Activated CD8-positive, alpha-beta memory T cell treated with anti-CD3 and anti-CD28 coated beads, Interleukin-2, amount 50 U/mL, for 24 hours (primary cell): Measurements from ENCODE around the gene CREBBP.

Experiments used
- DNase-seq: peaks from one replicate; pipeline ENCODE4 v3.0.0-alpha.2; 2020; ENCODE audit errors: extremely low read depth

The CREBBP gene

DNA sequence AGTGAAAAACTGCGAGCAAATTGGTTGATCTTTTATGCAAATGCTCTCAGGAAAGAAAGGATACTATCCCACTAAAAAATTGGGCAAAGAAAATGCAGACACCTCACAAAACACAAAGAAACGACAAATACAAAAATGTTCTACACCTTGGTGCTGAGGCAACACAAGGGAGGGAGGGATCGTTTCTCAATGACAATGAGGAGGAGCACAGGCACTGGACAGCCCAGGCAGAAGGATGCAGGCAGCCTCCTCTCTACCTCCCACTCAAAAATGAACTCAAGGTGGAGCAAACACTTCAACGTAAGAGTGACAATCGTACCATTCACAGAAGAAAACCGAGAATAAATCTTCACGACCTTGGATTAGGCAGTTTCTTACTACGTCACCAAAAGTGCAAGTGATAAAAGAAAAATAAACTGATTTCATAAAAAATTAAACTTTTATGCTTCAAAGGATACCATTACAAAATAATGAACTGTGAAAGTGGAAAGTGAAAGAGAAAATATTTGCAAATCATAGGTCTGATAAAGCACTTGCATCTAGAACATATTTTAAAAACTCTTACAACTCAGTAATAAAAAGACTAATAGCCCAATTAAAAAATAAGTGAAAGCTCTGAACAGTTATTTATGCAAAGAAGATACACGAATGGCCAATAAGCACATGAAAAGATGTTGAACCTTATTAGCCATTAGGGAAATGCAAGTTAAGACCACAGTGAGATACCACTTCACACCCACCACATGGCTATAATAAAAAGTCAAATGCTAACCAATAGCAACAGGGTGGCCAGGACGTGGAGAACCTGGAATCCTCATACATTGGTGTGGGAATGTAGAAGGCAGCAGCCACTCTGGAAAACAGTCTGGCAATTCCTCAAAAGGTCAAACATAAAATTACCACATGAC lies 82.4 kb downstream of the CREBBP start:
- no peak for DNase-seq

GRCh38 chr16:3797473-3797872 lies 83.0 kb downstream of the CREBBP start:
- DNase-seq: no peak

- DNase-seq: no peak
These were observed 87.3 kb downstream of the CREBBP start for GRCh38 chr16:3793161-3793576.

GRCh38 chr16:3792472-3793012 lies 88.0 kb downstream of the CREBBP start:
- no peak for DNase-seq

DNA sequence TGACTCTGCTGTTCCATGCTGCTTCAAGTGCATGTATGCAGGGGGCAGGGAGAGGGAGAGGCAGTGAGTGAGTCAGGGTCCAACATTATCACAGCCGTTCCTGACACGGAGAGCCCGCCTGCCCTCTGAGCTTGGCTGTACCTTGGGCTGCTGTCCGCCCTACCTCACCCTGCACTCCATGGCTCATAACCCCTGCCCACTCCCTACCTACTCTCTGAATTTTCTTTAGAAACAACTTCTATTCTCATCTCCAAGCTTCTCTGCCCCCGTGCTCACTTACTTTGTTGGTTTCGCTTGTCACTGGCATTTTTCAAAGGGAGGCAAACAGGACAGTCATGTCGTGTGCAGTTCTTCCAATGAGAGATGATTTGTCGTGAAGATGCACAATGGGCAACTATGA lies 88.8 kb downstream of the CREBBP start:
- no peak for DNase-seq

DNA sequence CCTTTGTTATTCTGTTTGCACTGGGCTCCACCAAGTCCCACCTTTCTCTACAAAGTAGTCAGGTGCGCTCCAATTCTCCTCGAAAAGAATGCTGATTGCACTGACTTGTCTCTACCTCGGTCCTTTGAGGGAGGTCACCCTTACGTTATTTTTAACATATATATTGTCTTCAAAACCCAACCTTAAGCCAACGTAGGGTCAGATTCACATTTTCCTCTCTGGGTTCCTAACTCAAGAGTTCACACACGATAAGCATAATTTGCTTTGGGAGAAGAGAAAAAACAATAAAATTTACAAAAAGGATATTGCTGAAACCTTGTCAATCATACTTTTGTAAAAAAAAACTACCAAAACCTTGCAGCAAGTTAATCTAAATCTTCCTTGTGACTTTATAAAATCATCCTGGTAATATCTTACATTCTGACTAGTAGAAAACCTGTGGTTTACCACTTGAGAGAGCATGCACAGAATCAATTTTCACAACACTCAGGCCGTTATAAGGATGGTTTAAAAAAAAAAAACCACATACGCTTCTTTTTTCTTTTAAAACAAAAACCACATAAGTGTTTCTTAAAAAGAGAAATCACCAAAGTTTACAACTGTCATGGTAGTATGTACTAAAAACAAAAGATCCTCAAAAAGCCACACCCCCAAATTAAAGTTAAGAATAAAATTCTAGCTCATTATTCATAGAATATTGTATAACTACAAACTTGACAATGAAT lies 91.0 kb downstream of the CREBBP start:
- no peak for DNase-seq

DNA sequence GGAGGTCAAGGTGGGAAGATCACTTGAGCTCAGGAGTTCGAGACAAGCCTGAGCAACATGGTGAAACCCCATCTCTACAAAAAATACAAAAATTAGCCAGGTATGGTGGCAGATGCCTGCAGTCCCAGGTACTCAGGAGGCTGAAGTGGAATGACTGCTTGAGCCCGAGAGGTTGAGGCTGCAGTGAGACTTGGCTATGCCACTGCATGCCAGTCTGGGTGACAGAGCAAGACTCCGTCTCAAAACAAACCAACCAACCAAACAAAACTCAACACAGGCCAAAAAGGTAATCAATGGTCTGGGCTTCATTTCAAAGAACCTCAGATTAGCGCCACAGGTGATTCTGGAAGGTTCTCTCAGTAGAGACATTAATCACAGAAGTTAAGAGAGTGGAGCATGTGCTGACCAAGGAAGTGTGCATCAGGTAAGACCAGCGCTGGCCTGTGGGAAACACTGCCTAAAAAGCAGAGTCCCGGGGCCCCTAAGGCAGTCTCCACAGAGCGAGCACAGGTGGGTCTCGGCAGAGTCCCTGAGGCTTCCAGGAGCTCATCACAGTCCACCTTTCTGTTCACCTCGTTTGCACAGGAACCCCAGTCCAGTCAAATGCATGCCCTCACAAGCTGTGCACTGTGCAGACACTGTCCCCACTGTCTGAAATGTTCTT lies 91.7 kb downstream of the CREBBP start:
- no peak for DNase-seq

GRCh38 chr16:3787924-3788661 lies 92.4 kb downstream of the CREBBP start:
- no peak for DNase-seq

DNA sequence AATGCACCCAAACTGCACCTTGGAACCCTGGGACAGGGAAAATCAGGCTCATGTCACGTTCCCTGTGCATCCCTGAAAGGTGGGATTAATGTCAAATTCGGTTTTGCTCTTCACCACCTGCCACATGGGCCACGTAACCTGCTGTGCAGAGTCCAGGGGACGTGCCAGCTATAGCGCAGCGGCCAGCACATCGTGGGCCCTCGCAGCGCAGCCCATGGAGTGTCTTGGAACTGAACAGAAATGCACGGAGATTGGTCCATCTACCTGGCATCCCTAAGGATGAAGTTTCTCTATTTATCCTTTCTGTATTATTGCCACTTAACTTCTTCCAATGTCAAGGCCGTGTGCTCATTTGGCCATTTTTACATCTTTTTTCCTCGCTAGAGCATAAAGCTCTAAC lies 95.1 kb downstream of the CREBBP start:
- no peak for DNase-seq

GRCh38 chr16:3783516-3783915 lies 97.0 kb downstream of the CREBBP start:
- no peak for DNase-seq

DNA sequence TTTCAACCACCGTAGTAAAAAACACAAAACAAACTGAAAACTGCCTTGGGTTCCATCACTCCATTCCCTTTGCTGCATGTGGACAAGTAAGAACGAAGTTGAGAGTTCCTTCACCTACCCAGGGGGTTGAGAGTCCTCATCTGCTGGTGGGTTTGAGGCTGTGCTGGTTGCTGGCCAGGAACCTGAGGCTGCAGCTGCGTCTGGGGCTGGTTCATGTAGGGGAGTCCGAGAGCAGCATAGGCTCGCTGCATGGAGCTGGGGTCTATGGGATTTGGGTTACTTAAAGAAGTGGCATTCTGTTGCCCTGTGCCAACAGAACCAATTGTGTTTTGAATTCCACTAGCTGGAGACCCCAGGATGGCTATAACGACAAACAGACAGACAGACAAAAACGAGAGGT lies 97.9 kb downstream of the CREBBP start:
- DNase-seq: no peak

DNA sequence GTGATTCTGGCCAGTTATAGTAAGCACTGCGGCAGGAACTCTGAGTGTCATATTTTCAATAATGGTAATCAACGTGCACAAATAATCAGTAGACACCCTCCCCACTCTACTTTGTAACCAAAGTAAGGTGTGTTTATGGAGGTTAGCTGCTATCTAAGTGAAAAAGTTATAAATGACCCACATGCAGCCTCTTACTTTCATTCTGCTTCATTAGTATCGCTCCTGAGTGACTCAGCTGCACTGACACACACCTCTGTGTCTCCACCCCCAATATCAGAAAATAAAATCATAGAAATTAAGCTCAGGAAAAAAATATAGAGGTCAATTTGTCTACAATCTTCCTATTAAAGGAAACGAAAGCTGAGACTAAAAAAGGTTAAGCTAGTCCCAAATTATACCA lies 99.1 kb downstream of the CREBBP start:
- no peak for DNase-seq

- no peak for DNase-seq
These were observed 99.9 kb downstream of the CREBBP start for GRCh38 chr16:3780570-3780969.

DNA sequence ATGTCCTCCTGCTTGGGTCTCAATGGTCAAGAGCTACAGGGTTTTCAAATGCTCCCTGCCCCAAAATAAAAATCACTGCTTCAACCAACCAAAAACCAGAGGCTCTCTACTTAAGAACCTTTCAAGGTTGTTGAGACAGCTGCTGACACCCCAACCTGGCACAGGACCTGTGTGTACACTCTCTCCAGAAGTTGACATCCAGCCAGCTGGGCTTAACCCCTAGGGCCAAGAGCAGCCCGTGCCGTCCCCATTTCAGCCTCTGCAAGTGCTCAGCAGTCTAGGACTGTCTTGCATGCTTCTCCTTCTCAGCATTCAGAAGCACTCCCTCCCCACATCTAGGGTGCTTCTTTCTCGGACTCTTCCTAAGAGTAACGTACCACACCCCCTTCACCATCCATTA lies 104.2 kb downstream of the CREBBP start:
- no peak for DNase-seq

- no peak for DNase-seq
These were observed 105.7 kb downstream of the CREBBP start for GRCh38 chr16:3774819-3775218.

GRCh38 chr16:3774156-3774767 lies 106.3 kb downstream of the CREBBP start:
- no peak for DNase-seq

- no peak for DNase-seq
These were observed 106.8 kb downstream of the CREBBP start for GRCh38 chr16:3773663-3774062.

- no peak for DNase-seq
These were observed 109.0 kb downstream of the CREBBP start for GRCh38 chr16:3771513-3771912.

DNA sequence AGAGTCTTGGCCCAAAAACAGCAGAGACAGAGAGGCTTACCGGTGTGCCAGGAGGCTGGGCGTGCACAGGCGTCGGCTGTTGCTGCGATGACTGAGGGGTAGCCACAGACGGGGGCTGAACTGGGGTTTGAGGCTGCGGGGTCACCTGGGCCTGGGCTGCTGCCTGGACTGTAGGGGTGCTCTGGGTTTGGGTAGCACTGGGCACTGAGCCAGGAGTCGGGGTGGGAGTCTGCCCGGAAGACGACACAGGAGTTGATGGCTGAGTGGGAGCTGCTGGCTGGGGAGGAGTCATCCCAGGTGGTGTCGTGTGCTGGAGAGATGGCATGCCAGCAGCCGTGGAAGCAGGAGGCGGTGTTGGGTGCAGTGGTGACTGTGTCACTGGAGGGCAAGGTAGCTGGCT lies 110.0 kb downstream of the CREBBP start:
- DNase-seq: no peak

- no peak for DNase-seq
These were observed 110.6 kb downstream of the CREBBP start for GRCh38 chr16:3769942-3770341.

GRCh38 chr16:3769013-3769412 lies 111.5 kb downstream of the CREBBP start:
- no peak for DNase-seq
